ENCODE results near the gene FAM83G.
"Not testable (repeated sequence)": the region's sequence is repeated elsewhere in the genome, so short reads cannot be mapped to it uniquely, and the experiment has no call there.

Gene FAM83G

DNA sequence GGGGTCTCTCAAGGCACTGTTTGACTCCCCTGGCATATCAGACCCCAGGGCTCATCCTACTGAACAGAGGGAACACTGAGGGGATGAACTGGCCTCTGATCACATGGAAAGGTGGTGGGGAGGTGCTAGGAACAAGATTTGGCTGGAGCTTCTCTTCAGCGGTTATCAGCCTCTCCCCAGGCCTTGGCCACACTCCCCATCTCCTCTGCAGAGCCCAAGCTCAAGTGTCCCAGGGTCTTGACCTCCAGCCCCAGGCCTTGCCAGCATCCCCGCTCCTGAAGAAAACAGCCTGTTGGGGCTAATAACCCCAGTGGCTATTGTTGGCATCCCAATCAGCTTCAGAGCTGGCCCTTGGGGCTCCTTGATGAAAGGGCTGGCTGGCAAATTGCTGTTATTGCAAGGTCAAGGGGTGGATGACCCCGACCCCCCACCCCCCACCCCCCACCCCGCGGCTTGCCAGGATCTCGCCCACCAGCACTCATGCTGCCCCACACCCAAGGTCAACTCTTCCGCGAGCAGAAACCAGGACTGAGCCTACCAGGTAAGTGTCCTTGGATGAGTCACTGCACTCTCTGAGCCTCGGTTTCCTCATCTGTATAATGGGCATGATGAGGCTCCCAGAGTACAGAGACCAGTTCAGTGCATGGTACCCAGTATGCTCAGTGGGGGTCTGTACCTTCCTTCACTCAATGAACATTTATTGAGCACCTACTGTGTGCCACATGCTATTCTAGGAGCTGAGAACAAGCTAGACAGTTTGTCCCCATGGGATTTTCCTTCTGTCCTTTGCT is 18.8 kb upstream of the FAM83G start:
- DNase-seq (ENCODE audit: low read depth in 1 of 2, low spot score in 1 of 2), result no peak

DNA sequence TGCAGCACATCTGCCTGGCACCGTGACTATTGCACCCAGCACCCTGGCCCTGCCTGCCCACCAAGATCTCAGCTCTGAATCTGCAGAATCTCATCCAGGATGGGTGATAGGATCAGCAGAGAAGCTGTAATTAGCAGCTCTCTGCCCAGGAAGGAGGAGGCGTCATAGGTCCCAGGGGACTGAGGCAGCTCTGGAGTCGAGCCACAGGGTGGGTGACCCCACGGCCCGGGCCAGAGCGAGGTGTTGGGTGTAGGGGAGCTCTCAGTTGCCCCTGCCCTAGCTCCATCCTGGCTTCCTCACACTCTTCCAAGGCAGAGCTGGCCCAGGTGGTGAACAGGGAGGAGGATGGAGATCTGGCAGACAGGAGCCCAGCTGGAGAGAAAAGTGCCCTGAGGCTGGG is 18.2 kb upstream of the FAM83G start:
- no peak for DNase-seq (ENCODE audit: low read depth in 1 of 2, low spot score in 1 of 2)

GRCh38 chr17:19022128-19022527 is 17.6 kb upstream of the FAM83G start:
- DNase-seq (ENCODE audit: low read depth in 1 of 2, low spot score in 1 of 2), result no peak

GRCh38 chr17:19021622-19022083 is 17.1 kb upstream of the FAM83G start:
- DNase-seq (ENCODE audit: low read depth in 1 of 2, low spot score in 1 of 2), result peak in 1 of 2 donors; percentile 37

GRCh38 chr17:19021011-19021621 is 16.6 kb upstream of the FAM83G start:
- not testable (repeated sequence) for DNase-seq (ENCODE audit: low read depth in 1 of 2, low spot score in 1 of 2)

DNA sequence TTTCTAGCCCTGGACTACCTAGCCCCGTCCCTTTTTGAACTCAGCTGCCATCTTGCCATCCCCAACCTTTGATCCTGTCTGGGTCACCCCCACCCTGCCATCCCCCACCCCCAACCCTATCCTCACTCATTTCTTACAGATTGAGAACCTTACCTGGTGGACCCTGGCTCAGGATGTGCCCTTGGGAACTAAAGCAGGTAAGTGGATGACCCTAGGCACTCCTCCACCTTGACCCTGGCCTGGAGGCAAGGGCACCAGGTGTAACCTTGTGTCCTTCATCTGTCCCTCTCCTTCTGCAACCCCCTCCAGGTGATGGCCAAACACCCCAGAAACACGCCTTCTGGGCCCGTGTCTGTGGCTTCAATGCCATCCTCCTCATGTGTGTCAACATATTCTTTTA is 15.5 kb upstream of the FAM83G start:
- DNase-seq (ENCODE audit: low read depth in 1 of 2, low spot score in 1 of 2), result no peak

- no peak for DNase-seq (ENCODE audit: low read depth in 1 of 2, low spot score in 1 of 2)
Measured at GRCh38 chr17:19019041-19019941, 14.7 kb upstream of the FAM83G start.

DNA sequence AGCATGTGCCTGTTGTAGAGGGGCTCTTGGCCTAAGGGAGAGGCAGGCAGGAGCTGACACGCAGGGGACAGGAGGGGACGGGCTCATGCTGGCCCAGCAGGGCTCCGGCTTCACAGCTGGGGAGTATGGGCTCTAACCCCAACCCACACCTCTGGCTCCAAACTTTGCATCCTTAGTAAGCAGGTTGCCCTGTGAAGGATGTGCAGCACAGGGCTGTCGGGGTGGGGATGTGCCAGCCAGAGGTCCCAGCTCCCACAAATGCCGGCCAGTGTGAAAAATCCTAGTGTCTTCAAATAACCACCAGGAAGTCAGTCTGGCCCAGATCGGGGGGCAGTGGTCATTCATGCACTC is 14.0 kb upstream of the FAM83G start:
- no peak for DNase-seq (ENCODE audit: low read depth in 1 of 2, low spot score in 1 of 2)

DNA sequence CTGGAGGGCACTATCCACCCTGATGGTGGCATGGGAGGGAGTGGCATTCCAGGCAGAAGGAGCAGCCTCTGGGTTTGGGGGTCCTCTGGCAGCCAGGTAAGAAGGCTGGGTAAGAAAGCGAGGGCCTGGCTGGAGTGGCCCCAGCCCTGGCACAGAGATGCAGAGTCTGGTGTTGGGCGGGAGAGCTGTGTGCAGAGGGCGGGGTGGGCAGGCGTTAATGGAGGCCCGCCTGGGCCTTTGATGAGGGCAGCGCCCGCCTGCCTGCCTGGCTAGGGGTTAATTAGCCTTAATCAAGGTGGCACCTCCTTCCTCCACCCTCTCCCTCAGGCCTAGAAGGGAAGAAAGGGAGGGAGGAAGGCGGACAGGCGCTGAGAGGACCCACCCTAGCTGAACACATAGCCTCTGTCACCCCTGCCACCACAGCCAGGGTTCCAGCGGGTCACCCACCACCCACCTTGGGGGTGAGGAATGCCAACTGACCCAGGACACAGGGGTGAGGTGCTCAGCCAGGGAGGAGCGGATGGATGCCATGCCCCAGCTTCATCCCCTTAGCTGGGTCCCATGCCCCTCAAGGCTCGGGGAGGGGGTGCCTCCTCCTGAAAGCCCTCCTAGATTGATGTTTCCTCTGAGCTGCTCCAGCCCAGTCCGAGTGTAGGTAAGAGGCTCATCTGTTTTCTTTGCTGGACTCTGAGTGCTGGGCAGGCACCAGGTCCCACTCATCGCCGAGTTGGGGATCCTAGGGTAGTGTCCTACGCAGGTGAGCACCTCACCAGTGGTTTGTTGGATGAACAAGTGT is 13.4 kb upstream of the FAM83G start:
- DNase-seq (ENCODE audit: low read depth in 1 of 2, low spot score in 1 of 2), result no peak

- no peak for DNase-seq (ENCODE audit: low read depth in 1 of 2, low spot score in 1 of 2)
Measured at GRCh38 chr17:19017401-19017800, 12.8 kb upstream of the FAM83G start.

DNA sequence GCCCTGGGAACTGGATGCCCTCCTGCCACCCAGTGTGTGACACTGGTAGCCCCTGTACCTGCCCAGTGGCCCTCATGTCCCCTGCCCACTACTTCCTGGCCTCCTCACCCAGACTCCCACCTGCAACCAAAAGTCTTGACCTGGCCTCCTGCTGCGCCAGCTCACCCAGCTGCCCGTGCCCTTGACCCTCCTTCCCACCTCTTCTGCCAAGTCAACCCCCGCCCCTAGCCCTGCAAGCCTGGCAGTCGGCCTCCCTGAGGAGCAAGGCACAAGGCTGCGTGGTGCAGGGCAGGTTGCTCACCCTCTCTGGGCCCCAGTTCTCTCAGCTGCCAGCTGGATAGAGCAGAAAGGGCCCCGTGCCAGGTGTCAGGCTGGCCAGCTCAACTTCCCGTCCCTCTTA is 12.3 kb upstream of the FAM83G start:
- DNase-seq (ENCODE audit: low read depth in 1 of 2, low spot score in 1 of 2), result no peak

DNA sequence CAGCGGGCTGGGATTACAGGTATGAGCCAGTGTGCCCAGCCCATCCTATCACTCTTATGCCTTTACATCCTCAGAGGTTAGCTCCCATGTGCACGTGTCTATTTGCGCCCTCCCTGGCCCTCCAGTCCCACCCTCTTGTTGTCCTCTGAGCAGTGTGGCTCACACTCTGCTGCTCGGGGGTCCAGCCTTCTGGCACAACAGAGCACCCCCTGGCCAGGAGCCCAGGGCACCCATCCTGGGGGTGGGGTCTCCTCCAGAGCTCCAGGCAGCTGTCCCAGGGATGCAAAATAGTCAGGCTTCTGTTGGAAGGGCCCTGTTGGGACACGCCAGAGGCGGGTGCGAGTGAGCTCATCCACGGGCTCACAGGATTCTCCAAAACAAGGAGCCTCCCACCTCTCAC is 11.7 kb upstream of the FAM83G start:
- DNase-seq (ENCODE audit: low read depth in 1 of 2, low spot score in 1 of 2), result no peak

DNA sequence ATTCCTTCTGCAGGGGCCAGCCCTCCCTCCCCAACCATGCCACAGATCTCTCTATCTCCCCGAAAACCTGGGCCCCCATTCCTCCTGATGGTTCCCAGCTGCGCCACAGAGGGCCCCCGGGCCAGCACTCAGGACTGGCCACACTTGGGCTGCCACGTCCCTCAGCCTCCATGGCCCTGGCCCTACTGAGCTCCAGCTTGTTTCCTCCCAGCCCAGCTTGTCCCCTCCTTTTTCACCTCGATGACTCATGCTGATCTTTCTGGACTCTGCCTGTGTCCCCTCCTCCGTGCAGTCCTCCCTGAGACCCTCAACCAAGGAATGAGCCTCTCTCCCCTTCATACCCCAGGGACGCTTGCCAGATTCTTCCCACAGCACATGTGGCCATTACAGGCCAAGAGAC is 10.9 kb upstream of the FAM83G start:
- DNase-seq (ENCODE audit: low read depth in 1 of 2, low spot score in 1 of 2), result no peak

DNA sequence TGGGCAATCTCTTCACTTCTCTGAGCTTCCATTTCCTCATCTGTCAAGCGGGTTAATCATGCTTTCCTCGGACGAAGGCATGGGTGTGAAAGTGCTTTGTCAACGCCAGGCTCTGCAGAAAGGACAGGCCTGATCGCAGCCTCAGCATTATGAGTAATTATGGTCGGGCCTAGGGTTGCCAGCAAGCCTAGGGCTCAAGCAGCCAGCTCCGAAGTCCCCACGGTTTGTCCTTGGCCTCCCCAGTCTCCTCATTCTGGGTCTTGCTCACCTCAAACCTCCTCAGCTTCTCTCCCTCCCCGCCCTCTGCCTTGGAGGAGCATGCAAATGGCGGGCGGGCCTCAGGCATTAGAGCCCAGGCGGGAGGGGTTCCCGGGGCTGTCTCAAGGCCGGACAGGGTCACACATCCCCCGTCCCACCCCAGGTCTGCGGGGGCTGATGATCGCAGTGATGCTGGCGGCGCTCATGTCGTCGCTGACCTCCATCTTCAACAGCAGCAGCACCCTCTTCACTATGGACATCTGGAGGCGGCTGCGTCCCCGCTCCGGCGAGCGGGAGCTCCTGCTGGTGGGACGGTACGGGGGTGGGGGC is 10.2 kb upstream of the FAM83G start:
- DNase-seq (ENCODE audit: low read depth in 1 of 2, low spot score in 1 of 2), result no peak

DNA sequence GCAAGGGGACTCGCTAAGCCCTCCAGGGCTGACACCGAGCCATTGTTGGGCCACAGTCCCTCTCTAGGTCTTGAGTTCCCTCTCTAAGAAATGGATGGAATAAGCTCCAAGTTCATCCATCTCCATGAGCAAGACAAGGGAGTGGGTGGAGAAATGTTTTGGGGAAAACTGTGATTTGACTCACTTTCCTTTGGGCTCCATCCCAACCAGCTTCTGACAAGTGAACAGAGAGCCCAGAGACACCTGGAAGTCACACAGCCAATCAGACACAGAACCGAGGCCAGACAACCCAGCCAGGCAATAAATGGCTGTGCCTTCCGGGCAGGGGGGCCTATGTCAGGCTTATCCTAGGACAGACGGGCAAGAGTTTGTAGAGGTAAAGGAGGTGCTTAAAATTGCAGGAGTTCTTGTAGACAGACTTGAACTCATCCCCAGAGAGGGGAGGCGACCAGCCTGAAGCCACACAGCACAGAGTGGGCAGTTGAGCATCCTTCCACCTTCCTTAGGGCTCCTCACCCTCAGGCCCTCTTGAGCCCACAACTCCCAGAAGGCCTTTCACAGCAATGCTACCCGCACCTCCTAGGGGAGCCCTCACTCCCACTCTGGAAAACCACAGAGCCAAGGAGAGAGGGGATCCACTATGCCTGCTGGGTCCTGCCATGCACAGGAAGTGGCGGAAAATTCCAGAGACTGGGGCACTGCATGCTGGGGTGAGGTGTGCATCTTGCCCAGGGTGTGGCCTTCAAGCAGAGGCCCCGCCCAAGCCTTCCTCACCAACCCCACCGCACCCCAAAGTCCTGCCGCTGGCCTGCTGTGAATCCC is 9.5 kb upstream of the FAM83G start:
- DNase-seq (ENCODE audit: low read depth in 1 of 2, low spot score in 1 of 2), result no peak

- no peak for DNase-seq (ENCODE audit: low read depth in 1 of 2, low spot score in 1 of 2)
Measured at GRCh38 chr17:19013226-19013625, 8.7 kb upstream of the FAM83G start.

GRCh38 chr17:19012171-19013080 is 7.9 kb upstream of the FAM83G start:
- DNase-seq (ENCODE audit: low read depth in 1 of 2, low spot score in 1 of 2), result no peak

- no peak for DNase-seq (ENCODE audit: low read depth in 1 of 2, low spot score in 1 of 2)
Measured at GRCh38 chr17:19011581-19011980, 7.0 kb upstream of the FAM83G start.
